T-helper 22 cell (primary cell): ENCODE measurements around the gene SYNCRIP.
"Not testable (repeated sequence)": the region's sequence is repeated elsewhere in the genome, so short reads cannot be mapped to it uniquely, and the experiment has no call there.

Experiments
- DNase-seq: peaks from one replicate; pipeline ENCODE4 v3.0.0-alpha.2; 2020; ENCODE audit warnings: low read depth

SYNCRIP gene

GRCh38 chr6:85593438-85594196 is 49.1 kb downstream of the SYNCRIP start, which contains the start of gene SNX14:
SNX14 (minus strand) TSS chr6:85593858; CDS start chr6:85593718, 140 bp downstream.
- peak; percentile 60 for DNase-seq

- no peak for DNase-seq
These were observed 50.7 kb downstream of the SYNCRIP start for GRCh38 chr6:85592033-85592432.

- DNase-seq = no peak
These were observed 51.5 kb downstream of the SYNCRIP start for GRCh38 chr6:85591207-85591606.

GRCh38 chr6:85585741-85586140 is 56.9 kb downstream of the SYNCRIP start:
- no peak for DNase-seq

- DNase-seq = not testable (repeated sequence)
These were observed 59.9 kb downstream of the SYNCRIP start for GRCh38 chr6:85582832-85583231.

- no peak for DNase-seq
These were observed 61.1 kb downstream of the SYNCRIP start for GRCh38 chr6:85581572-85581971.

- DNase-seq = no peak
These were observed 61.8 kb downstream of the SYNCRIP start for GRCh38 chr6:85580878-85581267.

GRCh38 chr6:85580118-85580877 is 62.4 kb downstream of the SYNCRIP start:
- DNase-seq = no peak

- no peak for DNase-seq
These were observed 63.1 kb downstream of the SYNCRIP start for GRCh38 chr6:85579581-85579980.

- no peak for DNase-seq
These were observed 66.2 kb downstream of the SYNCRIP start for GRCh38 chr6:85576476-85576875.

- no peak for DNase-seq
These were observed 67.6 kb downstream of the SYNCRIP start for GRCh38 chr6:85574932-85575598.

- DNase-seq = no peak
These were observed 73.4 kb downstream of the SYNCRIP start for GRCh38 chr6:85569323-85569722.

GRCh38 chr6:85568411-85568810 is 74.3 kb downstream of the SYNCRIP start:
- no peak for DNase-seq

GRCh38 chr6:85565736-85566135 is 77.0 kb downstream of the SYNCRIP start:
- DNase-seq = no peak

- not testable (repeated sequence) for DNase-seq
These were observed 78.5 kb downstream of the SYNCRIP start for GRCh38 chr6:85564223-85564622.
